Stimulated activated CD8-positive, alpha-beta memory T cell treated with anti-CD3 and anti-CD28 coated beads, Interleukin-12 subunit alpha, Interleukin-12 subunit beta, amount 100 ng/mL, for 24 hours (primary cell): ENCODE results near the gene ARFRP1.
A peak's percentile ranks its signal among the peaks of the same experiment; 100 is the strongest.

ENCODE experiments used
- DNase-seq: peaks from one replicate; pipeline ENCODE4 v3.0.0-alpha.2; 2020; ENCODE audit errors: extremely low read depth

The ARFRP1 gene

GRCh38 chr20:63707558-63708300, at the start of gene ARFRP1, which contains the start of gene ZGPAT:
Gene ARFRP1, minus strand, starts transcription at chr20:63707976. Its CDS starts 885 bp downstream, at chr20:63707091.
Gene ZGPAT, plus strand, starts transcription at chr20:63708039. Its CDS starts 542 bp downstream, at chr20:63708581.
- DNase-seq = peak; percentile 73

GRCh38 chr20:63756648-63756991, 48.8 kb upstream of the ARFRP1 start:
- DNase-seq = no peak

GRCh38 chr20:63755933-63756647, 48.3 kb upstream of the ARFRP1 start:
- no peak for DNase-seq

- no peak for DNase-seq
These were observed 46.2 kb upstream of the ARFRP1 start for GRCh38 chr20:63754008-63754407.

- no peak for DNase-seq
These were observed 45.6 kb upstream of the ARFRP1 start for GRCh38 chr20:63753381-63753780.

GRCh38 chr20:63752411-63753101, 44.8 kb upstream of the ARFRP1 start:
- DNase-seq = no peak

- DNase-seq = no peak
These were observed 43.9 kb upstream of the ARFRP1 start for GRCh38 chr20:63751471-63752271.

GRCh38 chr20:63750807-63751470, 43.2 kb upstream of the ARFRP1 start:
- no peak for DNase-seq

GRCh38 chr20:63749597-63750508, 42.1 kb upstream of the ARFRP1 start:
- no peak for DNase-seq

GRCh38 chr20:63748934-63749270, 41.1 kb upstream of the ARFRP1 start:
- no peak for DNase-seq

- no peak for DNase-seq
These were observed 40.5 kb upstream of the ARFRP1 start for GRCh38 chr20:63748070-63748933.

- no peak for DNase-seq
These were observed 39.9 kb upstream of the ARFRP1 start for GRCh38 chr20:63747622-63748069.

GRCh38 chr20:63746751-63747315, 39.1 kb upstream of the ARFRP1 start:
- no peak for DNase-seq

GRCh38 chr20:63745961-63746731, 38.4 kb upstream of the ARFRP1 start:
- no peak for DNase-seq

- no peak for DNase-seq
These were observed 37.6 kb upstream of the ARFRP1 start for GRCh38 chr20:63745424-63745805.

GRCh38 chr20:63744574-63745423, 37.0 kb upstream of the ARFRP1 start:
- no peak for DNase-seq

GRCh38 chr20:63744158-63744557, 36.4 kb upstream of the ARFRP1 start:
- no peak for DNase-seq
